HG03571 (cell line): ENCODE results near the gene TPRG1.
"Not testable (repeated sequence)": the region's sequence is repeated elsewhere in the genome, so short reads cannot be mapped to it uniquely, and the experiment has no call there.

Experiments
- ATAC-seq: cut with Tn5 transposase; IDR thresholded peaks from one replicate; pipeline ENCODE4 v1.9.1; 2021; ENCODE audit not compliant: unreplicated experiment

TPRG1 gene

DNA sequence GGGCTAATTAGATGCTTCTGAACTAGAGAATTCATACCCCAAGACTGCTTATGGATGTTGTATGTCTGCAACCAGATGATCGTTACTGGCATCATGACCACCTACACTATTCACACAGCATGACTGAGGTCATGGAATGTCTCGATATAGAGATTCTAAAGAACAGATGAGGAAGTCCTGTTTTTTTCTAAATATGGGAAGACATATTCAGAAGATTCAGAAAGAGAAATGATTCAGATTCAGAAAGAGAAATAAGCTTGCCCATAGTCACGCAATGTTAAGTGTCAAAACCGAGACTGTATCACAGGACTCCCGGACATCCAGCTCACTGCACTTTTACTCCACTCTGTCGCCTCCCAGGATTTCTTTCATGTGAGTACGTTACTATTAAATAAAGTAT, 136.2 kb downstream of the TPRG1 start:
- peak; percentile 46 for ATAC-seq

DNA sequence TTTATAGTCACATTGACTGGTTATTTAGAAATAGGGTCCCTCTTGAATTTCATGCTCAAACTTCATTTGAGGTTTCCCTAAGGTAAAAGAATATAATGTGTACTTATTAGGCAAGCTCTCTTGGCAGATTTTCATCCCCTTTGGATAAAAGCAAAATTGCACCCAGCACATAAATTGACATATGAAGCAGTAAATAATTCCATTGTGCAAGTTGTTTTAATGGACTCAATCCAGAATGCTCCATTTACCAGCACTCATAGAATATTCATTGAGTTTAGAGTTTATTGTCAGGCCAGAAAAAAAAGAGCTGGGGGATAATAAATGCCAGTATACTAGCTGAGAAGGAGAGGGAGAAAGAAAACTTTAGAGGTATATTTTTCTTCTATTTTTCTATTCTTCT, 136.8 kb downstream of the TPRG1 start:
- ATAC-seq: no peak

DNA sequence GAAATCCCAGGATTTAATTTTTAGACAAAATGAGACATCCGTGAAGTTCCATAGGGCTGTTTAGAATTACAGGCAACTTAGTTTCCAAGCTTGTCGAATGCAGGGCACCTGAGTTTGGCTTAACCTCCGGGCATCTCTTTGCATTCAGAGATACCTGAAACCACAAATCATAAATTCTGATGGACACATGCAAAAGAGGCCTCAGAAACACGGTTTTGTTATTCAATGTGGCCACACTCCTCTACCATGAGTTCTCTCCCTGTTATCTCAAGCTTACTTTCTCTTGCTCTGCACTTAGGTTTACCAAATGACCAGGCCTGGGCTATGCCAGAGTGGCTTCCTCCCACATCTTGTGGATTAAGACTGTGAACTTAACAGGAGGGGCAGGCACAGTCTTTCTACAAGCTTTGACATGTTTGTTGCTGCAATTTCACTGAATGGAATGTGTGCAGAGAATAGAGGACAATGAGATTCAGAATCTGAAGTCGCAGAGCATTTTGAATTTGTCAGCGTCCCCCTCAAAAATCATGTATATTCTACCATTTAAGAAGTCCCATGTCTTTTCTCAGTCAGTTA, 137.7 kb downstream of the TPRG1 start:
- no peak for ATAC-seq

GRCh38 chr3:189311521-189311920, 139.8 kb downstream of the TPRG1 start:
- no peak for ATAC-seq

GRCh38 chr3:189312866-189313265, 141.1 kb downstream of the TPRG1 start:
- ATAC-seq: no peak

DNA sequence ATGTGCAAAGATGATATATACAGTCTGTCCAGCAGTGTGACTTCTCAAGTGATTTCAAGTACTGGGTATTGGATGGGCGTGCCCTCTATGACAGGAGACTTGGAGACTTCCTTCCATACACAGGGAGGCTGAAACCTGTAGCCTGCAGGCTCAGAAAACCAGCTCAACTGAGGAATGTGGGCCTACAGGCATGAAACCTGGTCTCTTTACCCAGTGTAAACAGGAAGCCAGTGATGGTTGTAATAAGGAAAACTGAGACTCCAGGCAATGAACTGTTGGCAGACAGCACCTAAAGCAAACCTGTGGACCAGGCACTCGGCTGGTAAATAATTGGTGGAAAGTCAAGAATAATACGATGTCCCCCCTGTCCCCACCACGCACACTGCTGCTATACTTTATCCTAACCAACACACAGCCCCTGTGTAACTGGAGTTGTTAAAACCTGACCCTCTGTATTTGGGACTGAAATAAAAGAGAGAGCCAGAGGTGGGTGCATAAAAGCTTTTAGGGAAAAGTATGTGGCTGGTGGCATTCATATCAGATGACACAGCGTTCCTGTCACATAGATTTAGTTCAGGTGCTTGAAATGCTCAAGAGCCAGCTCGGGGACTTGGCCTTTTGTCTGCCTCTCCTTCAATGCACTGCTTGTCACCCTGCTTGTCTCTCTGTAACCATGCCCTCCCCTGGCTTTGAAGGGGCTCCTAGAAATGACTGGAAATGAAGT, 144.7 kb downstream of the TPRG1 start:
- no peak for ATAC-seq

- ATAC-seq: no peak
These were observed 146.1 kb downstream of the TPRG1 start for GRCh38 chr3:189317911-189318310.

GRCh38 chr3:189320511-189320910, 148.7 kb downstream of the TPRG1 start:
- ATAC-seq: no peak

DNA sequence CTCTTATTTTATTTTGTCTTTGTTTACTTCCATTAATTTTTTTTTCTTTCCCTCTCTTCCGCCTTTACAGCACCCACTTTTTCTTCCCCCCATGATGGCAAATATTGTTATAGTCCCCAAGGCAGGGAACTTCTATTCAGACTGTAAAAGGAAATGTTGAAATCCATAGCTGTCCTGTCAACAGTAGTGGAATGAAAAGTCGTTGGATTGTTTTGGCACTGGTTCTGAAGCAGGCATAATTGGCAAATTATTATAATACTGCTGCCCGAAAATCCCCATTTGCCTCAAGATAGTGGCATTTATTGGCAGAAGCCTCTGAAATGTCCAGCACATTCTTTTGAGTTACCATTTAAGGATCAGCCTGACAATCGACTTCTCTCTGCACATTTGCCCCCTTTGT, 150.6 kb downstream of the TPRG1 start:
- no peak for ATAC-seq

DNA sequence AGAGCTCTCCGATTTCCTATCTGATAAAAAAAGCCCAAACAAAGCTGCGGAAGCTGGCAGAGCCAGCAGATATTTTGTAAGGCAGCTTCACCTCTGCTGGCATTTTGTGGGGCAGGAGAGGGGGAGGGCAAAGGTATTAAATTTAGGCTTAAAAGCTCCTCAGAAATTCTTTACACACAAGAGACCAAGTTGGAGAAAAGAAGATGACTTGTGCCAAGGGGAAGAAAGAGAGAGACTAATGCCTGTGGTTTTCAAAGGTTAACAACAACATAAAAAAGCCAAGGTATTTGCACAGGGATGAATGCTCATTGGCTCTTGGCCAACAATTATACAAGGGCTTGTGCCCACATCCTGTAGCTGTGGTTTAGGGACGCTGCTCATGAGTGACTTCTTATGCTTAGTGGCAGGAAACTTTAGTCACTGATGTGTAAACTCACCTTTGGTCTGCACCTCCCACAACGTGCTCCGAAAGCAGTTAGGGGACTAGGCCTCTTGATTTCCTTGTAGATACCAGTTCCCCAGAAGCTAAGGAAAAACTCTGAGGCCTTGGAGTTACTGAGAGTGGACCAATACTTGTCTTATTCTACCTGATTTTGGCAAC, 152.9 kb downstream of the TPRG1 start:
- ATAC-seq: peak; percentile 100

- no peak for ATAC-seq
These were observed 153.7 kb downstream of the TPRG1 start for GRCh38 chr3:189325454-189325853.

DNA sequence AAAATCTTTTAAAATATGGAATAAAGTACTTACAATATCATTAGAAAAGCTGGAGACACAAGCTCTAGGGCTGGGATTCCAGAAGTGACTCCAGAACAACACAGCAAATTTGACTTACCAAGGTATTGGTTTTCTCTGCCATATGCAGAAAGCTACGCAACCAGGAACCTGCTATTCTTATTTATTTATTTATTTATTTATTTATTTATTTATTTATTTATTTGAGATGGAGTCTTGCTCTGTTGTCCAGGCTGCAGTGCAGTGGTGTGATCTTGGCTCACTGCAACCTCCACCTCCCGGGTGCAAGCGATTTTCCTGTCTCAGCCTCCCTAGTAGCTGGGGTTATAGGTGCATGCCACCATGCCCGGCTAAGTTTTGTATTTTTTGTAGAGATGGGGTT, 157.9 kb downstream of the TPRG1 start:
- not testable (repeated sequence) for ATAC-seq

DNA sequence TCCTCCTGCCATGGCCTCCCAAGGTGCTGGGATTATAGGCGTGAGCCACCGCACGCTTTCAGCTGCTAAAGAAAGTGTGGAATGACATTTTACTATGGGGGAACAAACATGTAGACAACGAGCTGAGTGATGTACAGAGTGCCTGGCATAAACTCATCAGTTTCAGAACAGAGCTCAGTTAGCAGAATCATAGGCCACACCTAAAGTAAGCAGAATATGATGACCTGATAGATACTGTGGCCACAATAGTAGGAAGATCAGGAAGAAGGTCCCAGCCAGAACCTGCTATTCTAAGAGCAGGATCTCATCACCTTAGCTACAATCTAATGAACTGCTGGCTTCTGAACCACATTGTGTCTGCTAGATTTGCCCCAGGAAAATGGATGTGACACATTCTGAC, 158.3 kb downstream of the TPRG1 start:
- ATAC-seq: no peak

- no peak for ATAC-seq
These were observed 159.2 kb downstream of the TPRG1 start for GRCh38 chr3:189331002-189331418.

DNA sequence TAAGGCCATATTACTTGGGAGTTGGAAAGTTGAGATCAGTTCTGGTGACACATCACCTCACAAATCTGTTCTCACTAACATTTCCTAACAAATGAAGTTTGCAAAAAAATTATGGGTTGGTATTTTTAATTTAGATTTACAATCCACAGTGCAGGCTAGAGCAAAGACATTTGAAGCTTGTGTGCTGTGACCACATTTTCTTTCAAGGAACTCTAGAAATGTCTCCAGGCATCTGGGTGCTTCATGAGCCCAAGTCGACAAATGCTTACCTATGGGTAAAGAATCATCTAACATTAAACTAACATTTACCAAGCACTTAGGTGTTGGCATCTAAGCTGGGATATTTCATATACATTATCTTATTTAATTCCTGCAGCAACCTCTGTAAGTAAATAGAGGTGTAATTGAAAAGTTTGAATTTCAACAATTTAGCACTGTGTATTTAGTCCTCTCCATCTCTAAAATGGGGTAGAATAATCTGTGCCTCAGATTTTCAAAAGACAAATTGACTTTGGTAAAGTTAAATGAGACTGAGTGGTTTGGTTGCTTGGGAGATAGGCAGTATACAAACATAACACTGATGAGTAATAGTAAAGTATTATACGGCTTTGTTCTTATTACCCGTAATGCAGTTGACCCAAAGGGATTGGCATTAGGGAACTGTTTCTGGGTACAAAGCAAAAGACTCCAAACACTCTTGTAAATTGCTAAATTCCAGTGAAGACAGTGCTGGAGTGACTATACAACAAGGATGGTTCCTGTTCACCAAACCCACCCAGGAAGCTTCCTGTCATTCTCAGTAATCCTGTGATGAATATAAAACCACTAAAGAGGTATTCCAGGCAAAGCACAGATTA, 162.5 kb downstream of the TPRG1 start:
- ATAC-seq: no peak

DNA sequence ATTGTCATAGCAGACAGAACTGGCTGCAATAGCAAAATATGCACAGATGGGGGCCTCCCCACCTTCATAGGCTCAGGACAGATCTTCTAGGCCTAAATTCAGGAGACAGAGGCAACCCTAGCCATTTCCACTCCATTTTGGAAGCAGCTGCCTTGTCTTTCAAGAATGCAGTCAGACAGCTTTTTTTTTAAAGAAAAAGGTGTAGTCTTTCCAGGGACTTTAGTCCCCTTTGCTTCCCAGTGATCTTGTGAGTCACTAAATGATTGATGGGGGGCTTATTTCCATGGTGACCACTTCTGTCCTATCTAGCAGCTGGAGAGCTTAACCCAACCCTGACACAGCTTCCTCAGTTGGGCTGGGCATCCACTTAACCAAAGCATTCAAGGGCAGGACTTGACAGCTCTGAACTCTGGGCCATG, 165.9 kb downstream of the TPRG1 start:
- no peak for ATAC-seq

DNA sequence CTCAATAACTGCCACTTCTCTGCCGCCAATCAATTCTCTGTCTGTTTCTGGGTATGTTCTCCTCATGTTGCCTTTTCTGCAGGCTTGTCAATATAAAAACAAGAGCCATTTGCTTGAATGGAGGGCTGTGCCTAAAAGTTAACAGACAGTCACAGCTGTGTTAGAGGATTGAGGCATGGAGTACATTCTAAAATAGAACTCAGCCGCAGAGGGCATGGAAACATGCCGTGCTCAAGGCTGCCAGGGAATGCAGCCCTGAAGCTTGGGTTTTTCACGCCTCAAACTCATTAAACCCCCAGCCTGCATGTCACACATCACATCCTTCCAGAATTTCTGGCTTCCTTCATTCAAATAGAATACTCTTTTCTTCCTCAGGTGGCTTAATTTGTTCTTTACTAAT, 166.6 kb downstream of the TPRG1 start:
- no peak for ATAC-seq

DNA sequence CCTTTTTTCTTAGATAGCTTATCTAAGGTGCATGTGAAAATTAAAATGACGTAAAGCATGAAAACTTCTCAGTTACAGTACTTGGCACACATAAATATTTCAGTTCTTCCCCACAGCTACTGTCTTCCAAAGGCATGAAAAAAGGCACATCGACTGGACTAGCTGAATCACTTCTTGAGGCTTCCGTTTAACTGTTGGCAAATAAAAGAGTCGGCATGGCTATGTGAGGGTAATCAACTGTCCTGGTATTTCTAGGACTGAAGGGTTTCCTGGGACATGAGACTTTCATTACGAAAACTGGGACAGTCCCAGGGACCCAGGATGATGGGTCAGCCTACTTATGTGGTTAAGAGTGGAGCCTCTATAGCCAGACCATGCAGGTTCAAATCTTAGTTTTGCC, 168.2 kb downstream of the TPRG1 start:
- no peak for ATAC-seq

DNA sequence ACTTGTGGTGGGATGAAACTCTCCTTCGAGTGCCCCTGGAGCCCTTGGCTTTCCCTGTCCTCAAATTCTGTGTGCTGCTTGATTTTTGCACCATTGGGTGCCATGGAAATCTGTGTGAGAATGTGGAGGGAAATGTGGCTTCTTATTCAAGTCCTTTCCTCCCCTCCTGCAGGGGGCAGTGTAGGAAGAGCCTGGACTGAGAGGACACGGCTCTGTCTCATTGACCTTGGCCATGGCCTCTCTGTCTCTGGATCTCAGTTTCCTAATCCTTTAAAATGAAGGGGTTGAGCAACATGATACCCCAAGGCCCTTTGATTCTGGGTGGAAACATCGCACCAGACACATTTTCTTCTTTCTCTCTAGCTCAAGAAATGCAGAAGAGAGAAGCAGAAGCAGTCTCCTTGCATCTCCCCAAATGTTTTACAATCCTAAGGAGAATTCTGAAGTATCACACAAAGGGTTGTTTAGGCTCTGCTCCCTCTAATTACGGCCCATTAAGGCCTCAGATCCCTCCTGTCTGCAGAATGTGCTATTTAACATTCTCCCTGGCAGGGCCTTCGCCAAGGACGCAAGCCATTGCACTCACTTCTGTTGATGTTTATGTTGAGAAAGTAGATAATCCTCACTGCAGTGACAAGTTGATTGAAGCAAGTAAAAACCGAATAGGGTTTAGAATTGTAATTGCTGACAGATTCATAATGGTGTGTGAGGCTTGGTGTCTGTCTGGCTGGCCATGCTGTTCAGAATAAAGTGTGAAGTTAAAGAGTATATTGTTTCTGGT, 169.1 kb downstream of the TPRG1 start:
- no peak for ATAC-seq

GRCh38 chr3:189342811-189343210, 171.0 kb downstream of the TPRG1 start:
- ATAC-seq: no peak

DNA sequence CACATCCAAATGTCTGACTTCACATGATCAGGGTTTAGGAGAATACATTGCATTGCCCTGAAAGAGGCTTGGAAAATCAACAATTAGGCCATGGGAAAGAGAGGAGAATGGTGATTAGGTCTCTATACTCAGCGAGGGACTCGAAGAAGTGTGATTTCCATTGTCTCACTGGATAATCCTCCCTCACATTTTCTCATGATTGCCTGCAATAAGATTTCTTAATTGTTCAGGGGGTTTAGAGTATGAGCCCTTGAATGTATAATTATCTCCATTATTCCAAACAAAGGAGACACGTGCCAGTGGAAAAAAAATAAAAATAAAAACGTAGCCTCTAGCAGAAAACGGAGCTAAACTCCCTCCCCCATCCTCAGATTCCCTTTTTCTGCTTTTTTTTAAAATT, 173.2 kb downstream of the TPRG1 start:
- ATAC-seq: no peak
